HL-60 (cell line): Measurements from ENCODE around the gene CARS2.

ENCODE experiments used
- GABPA ChIP-seq: IDR thresholded peaks from 2 replicates; pipeline ENCODE4 v1.6.1; 2012; ENCODE audit warnings: low read depth
- POLR2AphosphoS5 ChIP-seq: IDR thresholded peaks from 2 replicates; pipeline ENCODE4 v1.6.1; 2012; ENCODE audit warnings: low read depth
- TF ChIP-seq, protein P1 (sequence below): IDR thresholded peaks from one replicate; pipeline ENCODE4 v1.5.1; 2011; ENCODE audit warnings: low read length, control low read depth, inconsistent platforms; ENCODE audit not compliant: insufficient read depth
- TF ChIP-seq, protein P2 (sequence below): IDR thresholded peaks from 2 replicates; pipeline ENCODE4 v1.6.1; 2012; ENCODE audit warnings: low read depth; ENCODE audit not compliant: insufficient replicate concordance

DNA sequence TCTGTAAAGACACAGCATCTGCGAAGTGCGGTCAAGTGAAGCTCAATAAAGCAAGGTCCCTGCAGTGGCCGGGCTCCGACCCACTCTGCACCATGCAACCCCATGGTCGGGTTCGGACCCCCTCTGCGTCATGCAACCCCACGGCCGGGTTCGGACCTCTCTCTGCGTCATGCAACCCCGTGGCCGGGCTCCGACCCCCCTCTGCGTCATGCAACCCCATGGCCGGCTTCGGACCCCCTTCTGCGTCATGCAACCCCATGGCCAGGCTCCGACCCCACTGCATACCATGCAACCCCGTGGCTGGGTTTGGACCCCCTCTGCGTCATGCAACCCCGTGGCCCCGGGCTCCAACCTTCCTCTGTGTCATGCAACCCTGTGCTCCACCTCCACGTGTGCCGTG lies 43.8 kb downstream of the CARS2 start:
- TF ChIP-seq, protein P1, sequence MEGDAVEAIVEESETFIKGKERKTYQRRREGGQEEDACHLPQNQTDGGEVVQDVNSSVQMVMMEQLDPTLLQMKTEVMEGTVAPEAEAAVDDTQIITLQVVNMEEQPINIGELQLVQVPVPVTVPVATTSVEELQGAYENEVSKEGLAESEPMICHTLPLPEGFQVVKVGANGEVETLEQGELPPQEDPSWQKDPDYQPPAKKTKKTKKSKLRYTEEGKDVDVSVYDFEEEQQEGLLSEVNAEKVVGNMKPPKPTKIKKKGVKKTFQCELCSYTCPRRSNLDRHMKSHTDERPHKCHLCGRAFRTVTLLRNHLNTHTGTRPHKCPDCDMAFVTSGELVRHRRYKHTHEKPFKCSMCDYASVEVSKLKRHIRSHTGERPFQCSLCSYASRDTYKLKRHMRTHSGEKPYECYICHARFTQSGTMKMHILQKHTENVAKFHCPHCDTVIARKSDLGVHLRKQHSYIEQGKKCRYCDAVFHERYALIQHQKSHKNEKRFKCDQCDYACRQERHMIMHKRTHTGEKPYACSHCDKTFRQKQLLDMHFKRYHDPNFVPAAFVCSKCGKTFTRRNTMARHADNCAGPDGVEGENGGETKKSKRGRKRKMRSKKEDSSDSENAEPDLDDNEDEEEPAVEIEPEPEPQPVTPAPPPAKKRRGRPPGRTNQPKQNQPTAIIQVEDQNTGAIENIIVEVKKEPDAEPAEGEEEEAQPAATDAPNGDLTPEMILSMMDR = no peak
- TF ChIP-seq, protein P2, sequence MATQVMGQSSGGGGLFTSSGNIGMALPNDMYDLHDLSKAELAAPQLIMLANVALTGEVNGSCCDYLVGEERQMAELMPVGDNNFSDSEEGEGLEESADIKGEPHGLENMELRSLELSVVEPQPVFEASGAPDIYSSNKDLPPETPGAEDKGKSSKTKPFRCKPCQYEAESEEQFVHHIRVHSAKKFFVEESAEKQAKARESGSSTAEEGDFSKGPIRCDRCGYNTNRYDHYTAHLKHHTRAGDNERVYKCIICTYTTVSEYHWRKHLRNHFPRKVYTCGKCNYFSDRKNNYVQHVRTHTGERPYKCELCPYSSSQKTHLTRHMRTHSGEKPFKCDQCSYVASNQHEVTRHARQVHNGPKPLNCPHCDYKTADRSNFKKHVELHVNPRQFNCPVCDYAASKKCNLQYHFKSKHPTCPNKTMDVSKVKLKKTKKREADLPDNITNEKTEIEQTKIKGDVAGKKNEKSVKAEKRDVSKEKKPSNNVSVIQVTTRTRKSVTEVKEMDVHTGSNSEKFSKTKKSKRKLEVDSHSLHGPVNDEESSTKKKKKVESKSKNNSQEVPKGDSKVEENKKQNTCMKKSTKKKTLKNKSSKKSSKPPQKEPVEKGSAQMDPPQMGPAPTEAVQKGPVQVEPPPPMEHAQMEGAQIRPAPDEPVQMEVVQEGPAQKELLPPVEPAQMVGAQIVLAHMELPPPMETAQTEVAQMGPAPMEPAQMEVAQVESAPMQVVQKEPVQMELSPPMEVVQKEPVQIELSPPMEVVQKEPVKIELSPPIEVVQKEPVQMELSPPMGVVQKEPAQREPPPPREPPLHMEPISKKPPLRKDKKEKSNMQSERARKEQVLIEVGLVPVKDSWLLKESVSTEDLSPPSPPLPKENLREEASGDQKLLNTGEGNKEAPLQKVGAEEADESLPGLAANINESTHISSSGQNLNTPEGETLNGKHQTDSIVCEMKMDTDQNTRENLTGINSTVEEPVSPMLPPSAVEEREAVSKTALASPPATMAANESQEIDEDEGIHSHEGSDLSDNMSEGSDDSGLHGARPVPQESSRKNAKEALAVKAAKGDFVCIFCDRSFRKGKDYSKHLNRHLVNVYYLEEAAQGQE = no peak
- TF ChIP-seq POLR2AphosphoS5 (no peak), GABPA (no peak)
